HFF-Myc (cell line): ENCODE measurements around the gene C5orf52.
A peak's percentile ranks its signal among the peaks of the same experiment; 100 is the strongest.
"Not testable (repeated sequence)": the region's sequence is repeated elsewhere in the genome, so short reads cannot be mapped to it uniquely, and the experiment has no call there.

Experiments
- DNase-seq: peaks from one replicate; pipeline ENCODE4 v3.0.0-alpha.2; 2011; ENCODE audit warnings: low read depth; ENCODE audit errors: extremely low read depth
- H3K4me3 ChIP-seq: replicated peaks from 2 replicates; pipeline ENCODE4 v1.5.1; 2011; ENCODE audit warnings: low read depth, mild to moderate bottlenecking, control low read depth, low read length
- CTCF ChIP-seq: IDR thresholded peaks from 2 replicates; pipeline ENCODE4 v1.5.1; 2012; ENCODE audit warnings: mild to moderate bottlenecking, low read depth, low read length, control low read depth; ENCODE audit errors: missing control alignments

C5orf52 gene

GRCh38 chr5:157710431-157710830 is 39.1 kb downstream of the C5orf52 start:
- no peak for TF ChIP-seq CTCF
- DNase-seq = no peak
- H3K4me3 ChIP-seq = no peak overlapping the region

GRCh38 chr5:157710882-157711281 is 39.5 kb downstream of the C5orf52 start:
- H3K4me3 ChIP-seq = no peak overlapping the region
- DNase-seq = no peak
- no peak for TF ChIP-seq CTCF

- no peak for DNase-seq
- H3K4me3 ChIP-seq = no peak overlapping the region
- TF ChIP-seq CTCF = no peak
These were observed 42.7 kb downstream of the C5orf52 start for GRCh38 chr5:157713830-157714595.

GRCh38 chr5:157714596-157714864 is 43.2 kb downstream of the C5orf52 start:
- no peak for DNase-seq
- no peak overlapping the region for H3K4me3 ChIP-seq
- no peak for TF ChIP-seq CTCF

GRCh38 chr5:157718519-157718918 is 47.2 kb downstream of the C5orf52 start:
- DNase-seq = peak; percentile 66
- peak; percentile 49 for TF ChIP-seq CTCF
- H3K4me3 ChIP-seq = no peak overlapping the region

- TF ChIP-seq CTCF = no peak
- no peak for DNase-seq
- no peak overlapping the region for H3K4me3 ChIP-seq
These were observed 47.9 kb downstream of the C5orf52 start for GRCh38 chr5:157719245-157719644.

- DNase-seq = no peak
- no peak for TF ChIP-seq CTCF
- no peak overlapping the region for H3K4me3 ChIP-seq
These were observed 49.8 kb downstream of the C5orf52 start for GRCh38 chr5:157721159-157721558.

GRCh38 chr5:157722895-157723294 is 51.6 kb downstream of the C5orf52 start:
- not testable (repeated sequence) for DNase-seq, H3K4me3 ChIP-seq

- not testable (repeated sequence) for DNase-seq, H3K4me3 ChIP-seq
These were observed 55.3 kb downstream of the C5orf52 start for GRCh38 chr5:157726607-157727006.

GRCh38 chr5:157727858-157728257 is 56.5 kb downstream of the C5orf52 start:
- not testable (repeated sequence) for DNase-seq, H3K4me3 ChIP-seq
